Neural cell (in vitro differentiated cells): ENCODE measurements around the gene TMEM184A. TPM values are rescaled to one million over a fixed set of nuclear protein-coding genes. Genes with fewer than 3 reads are reported as not detected.
A peak's percentile ranks its signal among the peaks of the same experiment; 100 is the strongest.

ENCODE experiments used
- H2AFZ ChIP-seq: fragments of 200-600, 300-800 bp; sonication (generic), shearing (Covaris generic); 2 replicates; pipeline ENCODE4 v1.6.0; 2014; ENCODE audit warnings: low read depth, mild to moderate bottlenecking, antibody characterized with exemption, low read length, moderate library complexity
- H3F3A ChIP-seq: fragments of 200-600 bp; shearing (Covaris generic); 2 replicates; pipeline ENCODE4 v1.6.1; 2016; ENCODE audit warnings: mild to moderate bottlenecking, moderate library complexity, mixed read lengths, antibody characterized with exemption, low read length; ENCODE audit not compliant: insufficient read depth, poor library complexity, severe bottlenecking
- H3K27ac ChIP-seq: fragments of 200-600, 300-800 bp; sonication (generic), shearing (Covaris generic); 2 replicates; pipeline ENCODE4 v1.5.1; 2014; ENCODE audit warnings: mild to moderate bottlenecking, low read length, moderate library complexity
- H3K27me3 ChIP-seq: fragments of 300-800, 200-600 bp; sonication (generic), shearing (Covaris generic); 2 replicates; pipeline ENCODE4 v1.6.0; 2014; ENCODE audit warnings: mild to moderate bottlenecking, low read depth, low read length, moderate library complexity; ENCODE audit not compliant: insufficient read depth
- H3K36me3 ChIP-seq: fragments of 300-800, 200-600 bp; sonication (generic), shearing (Covaris generic); 2 replicates; pipeline ENCODE4 v1.5.1; 2014; ENCODE audit warnings: mild to moderate bottlenecking, antibody characterized with exemption, low read length, moderate library complexity; ENCODE audit not compliant: insufficient read depth
- H3K4me2 ChIP-seq: fragments of 300-800, 200-600 bp; sonication (generic), shearing (Covaris generic); 2 replicates; pipeline ENCODE4 v1.6.0; 2014; ENCODE audit warnings: mild to moderate bottlenecking, low read length
- H3K4me3 ChIP-seq: fragments of 300-800, 200-600 bp; sonication (generic), shearing (Covaris generic); 2 replicates; pipeline ENCODE4 v1.5.1; 2014; ENCODE audit warnings: mild to moderate bottlenecking, low read length, moderate library complexity
- H3K79me2 ChIP-seq: fragments of 200-600 bp; shearing (Covaris generic); replicated peaks from 2 replicates; pipeline ENCODE4 v1.6.0; 2014; ENCODE audit warnings: mild to moderate bottlenecking, low read length, moderate library complexity; ENCODE audit not compliant: insufficient read depth
- H3K9ac ChIP-seq: fragments of 300-800, 200-600 bp; sonication (generic), shearing (Covaris generic); 2 replicates; pipeline ENCODE4 v1.6.1; 2016; ENCODE audit warnings: mild to moderate bottlenecking, low read length, mixed read lengths
- H3K9me2 ChIP-seq: fragments of 200-600 bp; shearing (Covaris generic); 2 replicates; pipeline ENCODE4 v1.6.1; 2016; ENCODE audit warnings: mild to moderate bottlenecking, low read length, mixed read lengths; ENCODE audit not compliant: insufficient read depth
- H3K9me3 ChIP-seq: fragments of 200-600, 300-800 bp; sonication (generic), shearing (Covaris generic); 2 replicates; pipeline ENCODE4 v1.6.1; 2016; ENCODE audit warnings: mild to moderate bottlenecking, mixed run types, low read length, moderate library complexity, mixed read lengths
- H4K20me1 ChIP-seq: fragments of 200-600 bp; shearing (Covaris generic); 2 replicates; pipeline ENCODE4 v1.6.1; 2016; ENCODE audit warnings: mild to moderate bottlenecking, mixed run types; ENCODE audit not compliant: insufficient read depth
- EP300 ChIP-seq: fragments of 450-650 bp; conservative IDR thresholded peaks from 2 replicates; pipeline ENCODE4 v1.6.1; 2014; ENCODE audit warnings: antibody characterized with exemption, mild to moderate bottlenecking, moderate library complexity; ENCODE audit not compliant: poor library complexity, severe bottlenecking
- EZH2 ChIP-seq: fragments of 200-600, 300-800 bp; shearing (Covaris generic), sonication (generic); IDR thresholded peaks from 2 replicates; pipeline ENCODE4 v1.6.1; 2014; ENCODE audit warnings: antibody characterized with exemption, low read length, borderline replicate concordance, mild to moderate bottlenecking; ENCODE audit not compliant: insufficient read depth, poor library complexity, severe bottlenecking
- MXI1 ChIP-seq: fragments of 450-650 bp; conservative IDR thresholded peaks from 2 replicates; pipeline ENCODE4 v1.6.1; 2014; ENCODE audit warnings: antibody characterized with exemption, mild to moderate bottlenecking; ENCODE audit not compliant: poor library complexity, severe bottlenecking
- POLR2AphosphoS5 ChIP-seq: IDR thresholded peaks from 2 replicates; pipeline ENCODE4 v1.6.1; 2012
- RAD21 ChIP-seq: fragments of 450-650 bp; conservative IDR thresholded peaks from 2 replicates; pipeline ENCODE4 v1.6.1; 2014; ENCODE audit warnings: antibody characterized with exemption, mild to moderate bottlenecking, moderate library complexity
- SMC3 ChIP-seq: fragments of 450-650 bp; conservative IDR thresholded peaks from 2 replicates; pipeline ENCODE4 v1.6.1; 2014; ENCODE audit warnings: antibody characterized with exemption, mild to moderate bottlenecking, moderate library complexity; ENCODE audit not compliant: poor library complexity
- TAF1 ChIP-seq: IDR thresholded peaks from 2 replicates; pipeline ENCODE4 v1.6.1; 2012; ENCODE audit warnings: low read depth
- polyA plus RNA-seq: library from polyadenylated mRNA; depleted of rRNA; stranded (reverse); fragments of >200 nt; gene quantifications from 2 replicates; pipeline ENCODE4 v1.2.3, GENCODE V29; 2014
- TF ChIP-seq, protein P1 (sequence below): IDR thresholded peaks from 2 replicates; pipeline ENCODE4 v1.6.1; 2012; ENCODE audit warnings: borderline replicate concordance
- TF ChIP-seq, protein P2 (sequence below): fragments of 450-650 bp; IDR thresholded peaks from 2 replicates; pipeline ENCODE4 v1.5.1; 2014; ENCODE audit warnings: antibody characterized with exemption, mild to moderate bottlenecking, moderate library complexity; ENCODE audit not compliant: poor library complexity, severe bottlenecking

TMEM184A gene
- polyA plus RNA-seq, 1 donor from 2014 or later = not detected

GRCh38 chr7:1536743-1537534 is 19.1 kb downstream of the TMEM184A start:
- Histone ChIP-seq H3K27ac (peak overlapping the region; percentile 56), H3K9me2 (no peaks in the 10 kb centered on the region), H3K9ac (peak overlapping the region; percentile 67), H3K27me3 (no peaks in the 10 kb centered on the region), H3F3A (no peaks in the 10 kb centered on the region), H3K4me3 (peak overlapping the region; percentile 61), H3K36me3 (no peaks in the 10 kb centered on the region), H2AFZ (no peak overlapping the region), H4K20me1 (no peaks in the 10 kb centered on the region), H3K9me3 (no peaks in the 10 kb centered on the region), H3K4me2 (no peak overlapping the region), H3K79me2 (peaks cover 13% of the 10 kb centered on the region)
- TF ChIP-seq RAD21 (no peak), EP300 (no peak), TAF1 (no peak), EZH2 (no peak), SMC3 (no peak), MXI1 (no peak), POLR2AphosphoS5 (no peak)
- TF ChIP-seq, protein P1, sequence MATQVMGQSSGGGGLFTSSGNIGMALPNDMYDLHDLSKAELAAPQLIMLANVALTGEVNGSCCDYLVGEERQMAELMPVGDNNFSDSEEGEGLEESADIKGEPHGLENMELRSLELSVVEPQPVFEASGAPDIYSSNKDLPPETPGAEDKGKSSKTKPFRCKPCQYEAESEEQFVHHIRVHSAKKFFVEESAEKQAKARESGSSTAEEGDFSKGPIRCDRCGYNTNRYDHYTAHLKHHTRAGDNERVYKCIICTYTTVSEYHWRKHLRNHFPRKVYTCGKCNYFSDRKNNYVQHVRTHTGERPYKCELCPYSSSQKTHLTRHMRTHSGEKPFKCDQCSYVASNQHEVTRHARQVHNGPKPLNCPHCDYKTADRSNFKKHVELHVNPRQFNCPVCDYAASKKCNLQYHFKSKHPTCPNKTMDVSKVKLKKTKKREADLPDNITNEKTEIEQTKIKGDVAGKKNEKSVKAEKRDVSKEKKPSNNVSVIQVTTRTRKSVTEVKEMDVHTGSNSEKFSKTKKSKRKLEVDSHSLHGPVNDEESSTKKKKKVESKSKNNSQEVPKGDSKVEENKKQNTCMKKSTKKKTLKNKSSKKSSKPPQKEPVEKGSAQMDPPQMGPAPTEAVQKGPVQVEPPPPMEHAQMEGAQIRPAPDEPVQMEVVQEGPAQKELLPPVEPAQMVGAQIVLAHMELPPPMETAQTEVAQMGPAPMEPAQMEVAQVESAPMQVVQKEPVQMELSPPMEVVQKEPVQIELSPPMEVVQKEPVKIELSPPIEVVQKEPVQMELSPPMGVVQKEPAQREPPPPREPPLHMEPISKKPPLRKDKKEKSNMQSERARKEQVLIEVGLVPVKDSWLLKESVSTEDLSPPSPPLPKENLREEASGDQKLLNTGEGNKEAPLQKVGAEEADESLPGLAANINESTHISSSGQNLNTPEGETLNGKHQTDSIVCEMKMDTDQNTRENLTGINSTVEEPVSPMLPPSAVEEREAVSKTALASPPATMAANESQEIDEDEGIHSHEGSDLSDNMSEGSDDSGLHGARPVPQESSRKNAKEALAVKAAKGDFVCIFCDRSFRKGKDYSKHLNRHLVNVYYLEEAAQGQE = no peak
- TF ChIP-seq, protein P2, sequence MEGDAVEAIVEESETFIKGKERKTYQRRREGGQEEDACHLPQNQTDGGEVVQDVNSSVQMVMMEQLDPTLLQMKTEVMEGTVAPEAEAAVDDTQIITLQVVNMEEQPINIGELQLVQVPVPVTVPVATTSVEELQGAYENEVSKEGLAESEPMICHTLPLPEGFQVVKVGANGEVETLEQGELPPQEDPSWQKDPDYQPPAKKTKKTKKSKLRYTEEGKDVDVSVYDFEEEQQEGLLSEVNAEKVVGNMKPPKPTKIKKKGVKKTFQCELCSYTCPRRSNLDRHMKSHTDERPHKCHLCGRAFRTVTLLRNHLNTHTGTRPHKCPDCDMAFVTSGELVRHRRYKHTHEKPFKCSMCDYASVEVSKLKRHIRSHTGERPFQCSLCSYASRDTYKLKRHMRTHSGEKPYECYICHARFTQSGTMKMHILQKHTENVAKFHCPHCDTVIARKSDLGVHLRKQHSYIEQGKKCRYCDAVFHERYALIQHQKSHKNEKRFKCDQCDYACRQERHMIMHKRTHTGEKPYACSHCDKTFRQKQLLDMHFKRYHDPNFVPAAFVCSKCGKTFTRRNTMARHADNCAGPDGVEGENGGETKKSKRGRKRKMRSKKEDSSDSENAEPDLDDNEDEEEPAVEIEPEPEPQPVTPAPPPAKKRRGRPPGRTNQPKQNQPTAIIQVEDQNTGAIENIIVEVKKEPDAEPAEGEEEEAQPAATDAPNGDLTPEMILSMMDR = no peak

GRCh38 chr7:1536455-1536742 is 19.6 kb downstream of the TMEM184A start:
- peaks cover 13% of the 10 kb centered on the region for H3K79me2 ChIP-seq
- no peak overlapping the region for H3K27ac ChIP-seq
- TF ChIP-seq MXI1 (no peak), POLR2AphosphoS5 (no peak), TAF1 (no peak), SMC3 (no peak), RAD21 (no peak), EP300 (no peak), EZH2 (no peak)
- TF ChIP-seq, protein P1 = no peak
- TF ChIP-seq, protein P2 = no peak
- H3K4me2 ChIP-seq = no peak overlapping the region
- no peaks in the 10 kb centered on the region for H3K9me3 ChIP-seq
- H2AFZ ChIP-seq = no peak overlapping the region
- no peaks in the 10 kb centered on the region for H4K20me1 ChIP-seq
- H3F3A ChIP-seq = no peaks in the 10 kb centered on the region
- H3K9ac ChIP-seq = no peak overlapping the region
- no peaks in the 10 kb centered on the region for H3K36me3 ChIP-seq
- no peaks in the 10 kb centered on the region for H3K27me3 ChIP-seq
- no peak overlapping the region for H3K4me3 ChIP-seq
- no peaks in the 10 kb centered on the region for H3K9me2 ChIP-seq
